OCI-LY7 (cell line): ENCODE data around the gene GET3. TPM values are rescaled to one million over a fixed set of nuclear protein-coding genes. Genes with fewer than 3 reads are reported as not detected.

Experiments
- BruUV-seq: library from RNA; stranded (reverse); fragments of 400-500 nt; replicated peaks from 2 replicates; lab custom pipeline; 2021; lab: Mats Ljungman, UMichigan
- CTCF ChIA-PET: fragments of 300-600 bp; sonication (Branson Sonifier 250); formaldehyde crosslinking; loops from one replicate; lab custom pipeline; 2022; ENCODE audit warnings: antibody characterized with exemption; ENCODE audit not compliant: unreplicated experiment; lab: Charles Lee
- POLR2A ChIA-PET: fragments of 300-600 bp; sonication (Branson Sonifier 250); formaldehyde crosslinking; loops from one replicate; lab custom pipeline; 2022; ENCODE audit warnings: antibody characterized with exemption; lab: Charles Lee
- DNase-seq: peaks from one replicate; pipeline ENCODE4 v3.0.0-alpha.2; 2015; ENCODE audit warnings: low spot score
- H2AFZ ChIP-seq: fragments of 200-600 bp; sonication (generic), shearing (Covaris generic); 2 replicates; pipeline ENCODE4 v1.6.1; 2014; ENCODE audit warnings: mild to moderate bottlenecking, antibody characterized with exemption, low read length, moderate library complexity
- H3K27ac ChIP-seq: fragments of 200-600 bp; sonication (generic); 2 replicates; pipeline ENCODE4 v1.5.1; 2014; ENCODE audit warnings: mixed run types, low read depth, mild to moderate bottlenecking, moderate library complexity, low read length, inconsistent platforms; ENCODE audit not compliant: poor library complexity, severe bottlenecking
- H3K36me3 ChIP-seq: fragments of 200-600 bp; sonication (generic); 2 replicates; pipeline ENCODE4 v1.6.1; 2014; ENCODE audit warnings: mild to moderate bottlenecking, antibody characterized with exemption, low read length, moderate library complexity, mixed read lengths; ENCODE audit not compliant: insufficient read depth
- H3K4me1 ChIP-seq: fragments of 200-600 bp; sonication (generic); 2 replicates; pipeline ENCODE4 v1.5.1; 2014; ENCODE audit warnings: mild to moderate bottlenecking, low read length; ENCODE audit not compliant: insufficient read depth, poor library complexity, severe bottlenecking
- H3K4me2 ChIP-seq: fragments of 200-600 bp; sonication (generic); 2 replicates; pipeline ENCODE4 v1.6.1; 2014; ENCODE audit warnings: mild to moderate bottlenecking, low read length
- H3K4me3 ChIP-seq: fragments of 200-600 bp; sonication (generic); 2 replicates; pipeline ENCODE4 v1.5.1; 2014; ENCODE audit warnings: mild to moderate bottlenecking, low read depth, low read length; ENCODE audit not compliant: poor library complexity, severe bottlenecking
- H3K79me2 ChIP-seq: fragments of 200-600 bp; sonication (generic); 2 replicates; pipeline ENCODE4 v1.6.1; 2016; ENCODE audit warnings: low read depth, mild to moderate bottlenecking, low read length, moderate library complexity, mixed read lengths; ENCODE audit not compliant: insufficient read depth
- H3K9me2 ChIP-seq: fragments of 200-600 bp; sonication (generic); 2 replicates; pipeline ENCODE4 v1.6.1; 2016; ENCODE audit warnings: mild to moderate bottlenecking, low read length, mixed read lengths; ENCODE audit not compliant: insufficient read depth
- H3K9me3 ChIP-seq: fragments of 200-600 bp; sonication (generic); 2 replicates; pipeline ENCODE4 v1.6.1; 2014; ENCODE audit warnings: mild to moderate bottlenecking, mixed run types, low read length, mixed read lengths
- H4K20me1 ChIP-seq: fragments of 200-600 bp; sonication (generic); 2 replicates; pipeline ENCODE4 v1.6.1; 2014; ENCODE audit warnings: mild to moderate bottlenecking, antibody characterized with exemption, low read length, moderate library complexity, mixed read lengths; ENCODE audit not compliant: insufficient read depth
- EZH2phosphoT487 ChIP-seq: fragments of 200-600 bp; sonication (generic); IDR thresholded peaks from 2 replicates; pipeline ENCODE4 v1.6.1; 2018; ENCODE audit warnings: low read depth, borderline replicate concordance, mild to moderate bottlenecking, mixed run types, antibody characterized with exemption, low read length, moderate library complexity, mixed read lengths
- intact Hi-C: fragments of 100-400 bp; cut with micrococcal nuclease; formaldehyde crosslinking; loops from one replicate; pipeline ENCODE4 v1.10.0; 2022; ENCODE audit not compliant: unreplicated experiment
- total RNA-seq, 2 experiments: library from RNA; depleted of rRNA in 1 of 2; stranded (reverse); fragments of >200 nt in 1 of 2; shearing (Covaris generic) in 1 of 2; gene quantifications; 2 replicates each; pipeline ENCODE4 v1.2.3, GENCODE V29; 2014 to 2022
- TF ChIP-seq, protein P1 (sequence below): fragments of 200-600 bp; sonication (generic); conservative IDR thresholded peaks from 2 replicates; pipeline ENCODE4 v1.5.1; 2014; ENCODE audit warnings: mild to moderate bottlenecking, antibody characterized with exemption, low read length, moderate library complexity, mixed read lengths

Gene GET3
- total RNA-seq, 2 experiments from 2014 or later = 34.3 to 40.5 TPM

DNA sequence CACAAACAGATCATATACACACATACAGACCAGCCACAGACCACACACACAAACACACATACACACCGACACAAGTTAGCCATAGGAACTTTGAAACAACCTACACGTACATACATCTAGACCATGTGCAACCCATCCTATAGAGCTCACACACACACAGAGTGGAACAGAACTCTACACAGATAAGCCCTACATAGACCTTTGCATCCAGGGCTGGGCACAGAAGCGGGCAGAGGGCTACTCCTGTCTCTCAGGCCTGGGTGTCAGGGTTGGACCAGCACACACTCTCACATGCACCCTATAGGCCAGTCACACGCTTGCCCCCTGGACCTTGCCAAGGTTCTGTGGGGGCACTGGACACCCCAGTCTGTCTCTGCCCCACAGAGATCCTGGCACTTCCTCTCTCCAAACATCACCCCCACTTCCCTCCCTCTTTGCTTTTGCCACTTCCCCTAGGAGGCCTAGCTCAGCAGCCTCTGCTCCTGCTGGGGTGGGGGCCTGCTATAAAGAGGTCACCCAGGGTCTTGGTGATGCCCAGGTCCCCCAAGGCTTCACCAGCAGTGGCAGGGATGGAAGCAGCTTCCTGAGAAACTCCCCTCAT is 48.2 kb downstream of the GET3 start:
- Histone ChIP-seq H3K4me3 (no peak overlapping the region), H3K9me3 (no peaks in the 10 kb centered on the region), H3K4me1 (peaks cover 76% of the 10 kb centered on the region), H4K20me1 (no peaks in the 10 kb centered on the region), H2AFZ (peak overlapping the region; percentile 47; the same call in 1 of the 2 replicates), H3K27ac (peak overlapping the region; percentile 27), H3K79me2 (no peaks in the 10 kb centered on the region), H3K36me3 (no peaks in the 10 kb centered on the region), H3K4me2 (peak overlapping the region; percentile 40), H3K9me2 (no peaks in the 10 kb centered on the region)
- no peak for DNase-seq
- ChIA-PET CTCF (interaction anchor here (0.5 kb wide), 1 partner anchor 53 kb away, joined by 8 read pairs; the partner anchor contains the start of gene MAST1), POLR2A (no interaction called here)
- TF ChIP-seq, protein P1, sequence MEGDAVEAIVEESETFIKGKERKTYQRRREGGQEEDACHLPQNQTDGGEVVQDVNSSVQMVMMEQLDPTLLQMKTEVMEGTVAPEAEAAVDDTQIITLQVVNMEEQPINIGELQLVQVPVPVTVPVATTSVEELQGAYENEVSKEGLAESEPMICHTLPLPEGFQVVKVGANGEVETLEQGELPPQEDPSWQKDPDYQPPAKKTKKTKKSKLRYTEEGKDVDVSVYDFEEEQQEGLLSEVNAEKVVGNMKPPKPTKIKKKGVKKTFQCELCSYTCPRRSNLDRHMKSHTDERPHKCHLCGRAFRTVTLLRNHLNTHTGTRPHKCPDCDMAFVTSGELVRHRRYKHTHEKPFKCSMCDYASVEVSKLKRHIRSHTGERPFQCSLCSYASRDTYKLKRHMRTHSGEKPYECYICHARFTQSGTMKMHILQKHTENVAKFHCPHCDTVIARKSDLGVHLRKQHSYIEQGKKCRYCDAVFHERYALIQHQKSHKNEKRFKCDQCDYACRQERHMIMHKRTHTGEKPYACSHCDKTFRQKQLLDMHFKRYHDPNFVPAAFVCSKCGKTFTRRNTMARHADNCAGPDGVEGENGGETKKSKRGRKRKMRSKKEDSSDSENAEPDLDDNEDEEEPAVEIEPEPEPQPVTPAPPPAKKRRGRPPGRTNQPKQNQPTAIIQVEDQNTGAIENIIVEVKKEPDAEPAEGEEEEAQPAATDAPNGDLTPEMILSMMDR = no peak
- no peak for TF ChIP-seq EZH2phosphoT487
- no TSS peak for BruUV-seq
- intact Hi-C loops = no loop called here

DNA sequence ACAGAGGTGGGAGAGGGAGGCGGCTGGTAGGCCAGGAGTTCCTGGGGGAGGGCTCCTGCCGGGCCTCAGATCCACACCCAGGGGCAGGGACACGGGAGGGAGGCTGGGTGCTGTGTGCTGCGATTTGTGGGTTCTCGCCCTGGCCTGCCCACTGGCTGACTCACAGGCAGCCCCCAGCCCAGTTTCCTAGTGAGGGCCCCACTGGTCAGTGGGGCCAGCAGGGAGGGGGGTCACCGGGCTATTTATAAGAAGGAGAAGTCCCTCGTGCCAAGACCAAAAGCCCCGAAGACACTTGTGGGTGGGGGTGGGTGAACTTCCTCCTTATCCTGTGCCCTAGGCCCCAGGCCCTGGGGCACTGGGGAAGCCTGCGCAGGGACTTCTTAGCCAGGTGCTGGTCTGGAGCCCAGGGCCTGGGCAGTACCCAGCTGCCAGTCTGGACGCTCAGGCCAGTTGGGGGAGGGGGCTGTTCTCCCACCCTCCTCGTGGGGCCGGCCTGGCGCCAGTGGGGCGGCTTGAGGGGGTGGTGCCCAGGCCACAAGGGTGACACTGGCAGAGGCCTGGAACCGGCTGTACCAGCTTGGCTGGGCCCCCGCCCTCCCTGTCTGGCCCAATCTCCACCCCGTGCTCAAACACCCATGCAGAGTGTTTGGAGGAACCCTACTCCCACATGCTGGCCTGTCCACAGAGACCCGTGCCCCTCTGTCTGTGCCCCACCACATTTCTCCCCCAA is 49.0 kb downstream of the GET3 start:
- no TSS peak for BruUV-seq
- H2AFZ ChIP-seq = peak overlapping the region; percentile 44; the same call in 1 of the 2 replicates
- no peaks in the 10 kb centered on the region for H3K9me3 ChIP-seq
- ChIA-PET POLR2A (no interaction called here), CTCF (no interaction called here)
- no peaks in the 10 kb centered on the region for H3K9me2 ChIP-seq
- peaks cover 82% of the 10 kb centered on the region for H3K4me1 ChIP-seq
- no peaks in the 10 kb centered on the region for H4K20me1 ChIP-seq
- no peak overlapping the region for H3K4me3 ChIP-seq
- peak overlapping the region; percentile 40 for H3K4me2 ChIP-seq
- no peaks in the 10 kb centered on the region for H3K79me2 ChIP-seq
- TF ChIP-seq, protein P1 = no peak
- TF ChIP-seq EZH2phosphoT487 = no peak
- no peak for DNase-seq
- intact Hi-C loops = no loop called here
- peak overlapping the region; percentile 27 for H3K27ac ChIP-seq
- no peaks in the 10 kb centered on the region for H3K36me3 ChIP-seq

DNA sequence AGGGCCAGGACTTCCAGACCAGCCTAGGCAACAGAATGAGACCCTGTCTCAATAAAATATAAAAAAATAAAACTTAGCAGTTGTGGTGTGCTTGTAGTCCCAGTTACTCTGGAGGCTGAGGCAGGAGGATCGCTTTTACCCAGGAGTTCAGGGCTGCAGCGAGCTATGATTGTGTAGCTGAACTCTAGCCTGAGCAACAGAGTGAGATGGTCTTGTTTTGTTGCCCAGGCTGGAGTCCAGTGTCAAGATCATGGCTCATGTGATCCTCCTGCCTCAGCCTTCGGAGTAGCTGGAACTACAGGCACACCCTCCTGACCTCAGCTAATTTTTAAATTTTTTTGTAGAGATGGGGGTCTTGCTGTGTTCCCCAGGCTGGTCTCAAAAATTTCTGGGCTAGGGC is 49.7 kb downstream of the GET3 start:
- Histone ChIP-seq H3K4me2 (no peak overlapping the region), H3K4me1 (peaks cover 77% of the 10 kb centered on the region), H3K27ac (no peak overlapping the region), H3K79me2 (no peaks in the 10 kb centered on the region; the same call in 1 of the 2 replicates), H3K9me3 (no peaks in the 10 kb centered on the region), H3K36me3 (no peaks in the 10 kb centered on the region), H3K9me2 (no peaks in the 10 kb centered on the region), H4K20me1 (no peaks in the 10 kb centered on the region), H2AFZ (no peak overlapping the region), H3K4me3 (no peak overlapping the region)
- TF ChIP-seq EZH2phosphoT487 = no peak
- TF ChIP-seq, protein P1 = no peak
- intact Hi-C loops = no loop called here
- ChIA-PET POLR2A (interaction anchor here (0.5 kb wide), 1 partner anchor 9 kb away, joined by 3 read pairs; no protein-coding TSS in a partner anchor), CTCF (no interaction called here)
- DNase-seq = no peak
- BruUV-seq = no TSS peak
